GM23248 (cell line): ENCODE data around the gene CBX8.

Source experiments
- EZH2 ChIP-seq: fragments of 200-600 bp; sonication (generic); IDR thresholded peaks from 2 replicates; pipeline ENCODE4 v1.6.1; 2018; ENCODE audit warnings: antibody characterized with exemption, mild to moderate bottlenecking; ENCODE audit not compliant: insufficient read depth, poor library complexity, severe bottlenecking
- EZH2phosphoT487 ChIP-seq: fragments of 200-600 bp; sonication (generic); IDR thresholded peaks from 2 replicates; pipeline ENCODE4 v1.6.1; 2018; ENCODE audit warnings: antibody characterized with exemption, moderate library complexity, mild to moderate bottlenecking, low read depth; ENCODE audit not compliant: insufficient read depth

- no peak for TF ChIP-seq EZH2
- TF ChIP-seq EZH2phosphoT487, result no peak
These were observed 53.9 kb downstream of the CBX8 start for GRCh38 chr17:79742951-79743476.
